K562 (cell line): ENCODE results near the gene PPARD. TPM values are rescaled to one million over a fixed set of nuclear protein-coding genes. Genes with fewer than 3 reads are reported as not detected.

Experiments
- CBFA2T2 ChIP-seq: fragments of 450-650 bp; conservative IDR thresholded peaks from 2 replicates; pipeline ENCODE4 v1.6.1; 2017; ENCODE audit warnings: mild to moderate bottlenecking
- CXXC5 ChIP-seq: fragments of 250-450 bp; sonication (Bioruptor Pico); IDR thresholded peaks from 2 replicates; pipeline ENCODE4 v1.8.0; 2022; ENCODE audit warnings: inconsistent platforms, mild to moderate bottlenecking, moderate library complexity
- HDAC3 ChIP-seq: fragments of 450-650 bp; IDR thresholded peaks from 2 replicates; pipeline ENCODE4 v1.6.1; 2018; ENCODE audit warnings: borderline replicate concordance, mild to moderate bottlenecking, moderate library complexity; ENCODE audit not compliant: partially characterized antibody
- HDAC6 ChIP-seq: IDR thresholded peaks from 2 replicates; pipeline ENCODE4 v1.6.1; 2012; ENCODE audit warnings: low read depth, mild to moderate bottlenecking, control low read depth, inconsistent platforms, low read length, moderate library complexity
- IRF1 ChIP-seq: sonication (generic); formaldehyde crosslinking; IDR thresholded peaks from 2 replicates; pipeline ENCODE4 v1.8.0; 2022; ENCODE audit warnings: missing genetic modification reagents, mild to moderate bottlenecking, borderline replicate concordance
- KLF10 ChIP-seq: fragments of 250-450 bp; sonication (Bioruptor Pico); IDR thresholded peaks from 2 replicates; pipeline ENCODE4 v1.6.1; 2021; ENCODE audit warnings: matching md5 sums
- MEF2D ChIP-seq: conservative IDR thresholded peaks from 2 replicates; pipeline ENCODE4 v1.6.1; 2016; ENCODE audit warnings: low read depth, missing genetic modification characterization, missing compliant biosample characterization
- MTA3 ChIP-seq: fragments of 450-650 bp; formaldehyde crosslinking; IDR thresholded peaks from 2 replicates; pipeline ENCODE4 v1.6.1; 2017; ENCODE audit warnings: mild to moderate bottlenecking, borderline replicate concordance
- NR4A1 ChIP-seq, 2 experiments: fragments of 250-450 bp in 1 of 2; fragments of 450-650 bp in 1 of 2; sonication (Bioruptor Pico) in 1 of 2; IDR thresholded peaks; 2 replicates each; pipeline versions ENCODE4 v1.4.0 to v1.6.1; 2016 to 2020; ENCODE audit warnings: mild to moderate bottlenecking in 2 of 2, missing compliant biosample characterization in 1 of 2, missing genetic modification characterization in 1 of 2, moderate library complexity in 1 of 2
- PHF21A ChIP-seq: fragments of 450-650 bp; IDR thresholded peaks from 2 replicates; pipeline ENCODE4 v1.6.1; 2017; ENCODE audit warnings: low read depth, borderline replicate concordance
- POLR2H ChIP-seq: IDR thresholded peaks from 2 replicates; pipeline ENCODE4 v1.6.1; 2016; ENCODE audit warnings: missing genetic modification characterization, low read depth, mild to moderate bottlenecking, control low read depth, missing compliant biosample characterization, moderate library complexity
- POU5F1 ChIP-seq: fragments of 150-350 bp; IDR thresholded peaks from 2 replicates; pipeline ENCODE4 v1.6.1; 2014; ENCODE audit warnings: borderline replicate concordance, low read length, low read depth, mild to moderate bottlenecking; ENCODE audit not compliant: partially characterized antibody
- SMAD2 ChIP-seq: fragments of 150-350 bp; IDR thresholded peaks from 2 replicates; pipeline ENCODE4 v1.6.1; 2014; ENCODE audit warnings: low read depth, mild to moderate bottlenecking, low read length
- SMAD4 ChIP-seq: fragments of 250-450 bp; sonication (Bioruptor Pico); conservative IDR thresholded peaks from 2 replicates; pipeline ENCODE4 v1.8.0; 2021; ENCODE audit warnings: inconsistent platforms, mild to moderate bottlenecking, moderate library complexity
- TARDBP ChIP-seq: fragments of 450-650 bp; IDR thresholded peaks from 2 replicates; pipeline ENCODE4 v1.6.1; 2016
- ZBED1 ChIP-seq: IDR thresholded peaks from 2 replicates; pipeline ENCODE4 v1.6.1; 2014
- ZEB2 ChIP-seq: fragments of 450-650 bp; IDR thresholded peaks from 2 replicates; pipeline ENCODE4 v1.6.1; 2016
- ZNF253 ChIP-seq: fragments of 250-450 bp; sonication (Bioruptor Pico); conservative IDR thresholded peaks from 2 replicates; pipeline ENCODE4 v1.6.1; 2021; ENCODE audit warnings: mild to moderate bottlenecking
- ZNF282 ChIP-seq: sonication (generic); formaldehyde crosslinking; IDR thresholded peaks from 2 replicates; pipeline ENCODE4 v1.8.1; 2023; ENCODE audit warnings: missing genetic modification reagents
- ZNF57 ChIP-seq: fragments of 450-650 bp; formaldehyde crosslinking; IDR thresholded peaks from 2 replicates; pipeline ENCODE4 v1.4.0; 2020; ENCODE audit warnings: mild to moderate bottlenecking, moderate library complexity
- ZNF696 ChIP-seq: fragments of 250-450 bp; sonication (Bioruptor Pico); conservative IDR thresholded peaks from 2 replicates; pipeline ENCODE4 v1.4.0; 2020; ENCODE audit warnings: mild to moderate bottlenecking, moderate library complexity
- polyA plus RNA-seq, 8 experiments: library from polyadenylated mRNA; depleted of rRNA in 4 of 8; stranded (reverse) in 5 of 8; unstranded in 3 of 8; fragments of >200 nt; fragmentation: Nextera tagmentation in 2 of 8; fragmentation: Illumina TruSeq in 1 of 8; extraction: Ambion mirVana in 2 of 8; extraction: Trizol in 1 of 8; gene quantifications; 2 replicates each; pipeline versions ENCODE4 v1.2.1 to v1.2.3, GENCODE V29; 2011 to 2014; ENCODE audit warnings: inconsistent platforms in 1 of 8, missing spikeins in 1 of 8
- total RNA-seq, 7 experiments: library from RNA; depleted of rRNA in 6 of 7; stranded (reverse); fragments of >200 nt in 6 of 7; fragmentation: Illumina TruSeq in 2 of 7; extraction: Trizol in 2 of 7; gene quantifications; 2 replicates each; pipeline versions ENCODE4 v1.2.1 to v1.2.3, GENCODE V29; 2011 to 2021; ENCODE audit warnings: low replicate concordance in 1 of 7
- TF ChIP-seq, protein P1 (sequence below): fragments of 450-650 bp; IDR thresholded peaks from 2 replicates; pipeline ENCODE4 v1.6.1; 2016; ENCODE audit warnings: mild to moderate bottlenecking
- TF ChIP-seq, protein P2 (sequence below): fragments of 250-450 bp; sonication (Bioruptor Pico); IDR thresholded peaks from 2 replicates; pipeline ENCODE4 v1.8.0; 2021; ENCODE audit warnings: borderline replicate concordance, mild to moderate bottlenecking, moderate library complexity; ENCODE audit not compliant: poor library complexity, severe bottlenecking

Gene PPARD
- total and polyA plus RNA-seq, 9 of the 15 experiments (the other 6 are each of a cell fraction or from before 2014, with no cell fraction given), result 0.14 to 13.2 (median 3.8) TPM

- TF ChIP-seq, protein P1, sequence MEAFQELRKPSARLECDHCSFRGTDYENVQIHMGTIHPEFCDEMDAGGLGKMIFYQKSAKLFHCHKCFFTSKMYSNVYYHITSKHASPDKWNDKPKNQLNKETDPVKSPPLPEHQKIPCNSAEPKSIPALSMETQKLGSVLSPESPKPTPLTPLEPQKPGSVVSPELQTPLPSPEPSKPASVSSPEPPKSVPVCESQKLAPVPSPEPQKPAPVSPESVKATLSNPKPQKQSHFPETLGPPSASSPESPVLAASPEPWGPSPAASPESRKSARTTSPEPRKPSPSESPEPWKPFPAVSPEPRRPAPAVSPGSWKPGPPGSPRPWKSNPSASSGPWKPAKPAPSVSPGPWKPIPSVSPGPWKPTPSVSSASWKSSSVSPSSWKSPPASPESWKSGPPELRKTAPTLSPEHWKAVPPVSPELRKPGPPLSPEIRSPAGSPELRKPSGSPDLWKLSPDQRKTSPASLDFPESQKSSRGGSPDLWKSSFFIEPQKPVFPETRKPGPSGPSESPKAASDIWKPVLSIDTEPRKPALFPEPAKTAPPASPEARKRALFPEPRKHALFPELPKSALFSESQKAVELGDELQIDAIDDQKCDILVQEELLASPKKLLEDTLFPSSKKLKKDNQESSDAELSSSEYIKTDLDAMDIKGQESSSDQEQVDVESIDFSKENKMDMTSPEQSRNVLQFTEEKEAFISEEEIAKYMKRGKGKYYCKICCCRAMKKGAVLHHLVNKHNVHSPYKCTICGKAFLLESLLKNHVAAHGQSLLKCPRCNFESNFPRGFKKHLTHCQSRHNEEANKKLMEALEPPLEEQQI, result no peak
- TF ChIP-seq ZNF282 (CRISPR knock-in tag) (peak; percentile 41; the same call in 1 of the 2 replicates), ZNF696 (CRISPR knock-in tag) (no peak), CBFA2T2 (no peak), SMAD2 (no peak), MTA3 (peak; percentile 62; the same call in 1 of the 2 replicates), TARDBP (0 out of 2 replicates have a peak, but pooled peaks have one; percentile 11), CXXC5 (peak; percentile 89), ZEB2 (no peak), PHF21A (peak; percentile 13; the same call in 1 of the 2 replicates), NR4A1 (CRISPR knock-in tag; IDR thresholded peaks at IDR 0.05) (no peak), NR4A1 (tag; IDR thresholded peaks at IDR 0.05) (no peak), POU5F1 (no peak), MEF2D (tag) (no peak), KLF10 (CRISPR knock-in tag) (no peak), ZBED1 (no peak), ZNF253 (CRISPR knock-in tag) (no peak), HDAC6 (no peak), SMAD4 (CRISPR knock-in tag) (peak; percentile 32; the same call in 1 of the 2 replicates), POLR2H (tag) (no peak), ZNF57 (no peak), HDAC3 (no peak), IRF1 (no peak)
- TF ChIP-seq, protein P2, sequence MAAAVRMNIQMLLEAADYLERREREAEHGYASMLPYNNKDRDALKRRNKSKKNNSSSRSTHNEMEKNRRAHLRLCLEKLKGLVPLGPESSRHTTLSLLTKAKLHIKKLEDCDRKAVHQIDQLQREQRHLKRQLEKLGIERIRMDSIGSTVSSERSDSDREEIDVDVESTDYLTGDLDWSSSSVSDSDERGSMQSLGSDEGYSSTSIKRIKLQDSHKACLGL (CRISPR knock-in tag), result no peak
Measured at GRCh38 chr6:35342258-35343091, at the start of gene PPARD (continued).
